HFF-Myc (cell line): Measurements from ENCODE around the gene LDB2.

Source experiments
- DNase-seq: peaks from one replicate; pipeline ENCODE4 v3.0.0-alpha.2; 2011; ENCODE audit warnings: low read depth; ENCODE audit errors: extremely low read depth
- H3K4me3 ChIP-seq: replicated peaks from 2 replicates; pipeline ENCODE4 v1.5.1; 2011; ENCODE audit warnings: low read depth, mild to moderate bottlenecking, control low read depth, low read length
- CTCF ChIP-seq: IDR thresholded peaks from 2 replicates; pipeline ENCODE4 v1.5.1; 2012; ENCODE audit warnings: mild to moderate bottlenecking, low read depth, low read length, control low read depth; ENCODE audit errors: missing control alignments

The LDB2 gene

GRCh38 chr4:16717266-16717970, 181.0 kb downstream of the LDB2 start:
- no peak overlapping the region for H3K4me3 ChIP-seq
- TF ChIP-seq CTCF = no peak
- DNase-seq = no peak

- DNase-seq = no peak
- TF ChIP-seq CTCF = no peak
- no peak overlapping the region for H3K4me3 ChIP-seq
Observed at GRCh38 chr4:16715482-16715881, 183.0 kb downstream of the LDB2 start.

- DNase-seq = no peak
- no peak for TF ChIP-seq CTCF
- no peak overlapping the region for H3K4me3 ChIP-seq
Observed at GRCh38 chr4:16714191-16714590, 184.3 kb downstream of the LDB2 start.

GRCh38 chr4:16713696-16714095, 184.7 kb downstream of the LDB2 start:
- H3K4me3 ChIP-seq = no peak overlapping the region
- no peak for DNase-seq
- no peak for TF ChIP-seq CTCF

- TF ChIP-seq CTCF = no peak
- no peak for DNase-seq
Observed at GRCh38 chr4:16713271-16713670, 185.2 kb downstream of the LDB2 start.

GRCh38 chr4:16710198-16710597, 188.2 kb downstream of the LDB2 start:
- TF ChIP-seq CTCF = no peak
- no peak overlapping the region for H3K4me3 ChIP-seq
- DNase-seq = no peak

More at GRCh38 chr4:16713271-16713670, 185.2 kb downstream of the LDB2 start:
- H3K4me3 ChIP-seq = no peak overlapping the region

GRCh38 chr4:16707874-16708273, 190.6 kb downstream of the LDB2 start:
- no peak overlapping the region for H3K4me3 ChIP-seq
- no peak for TF ChIP-seq CTCF
- DNase-seq = no peak
